GM12865 (cell line): ENCODE results near the gene DTNBP1.
A peak's percentile ranks its signal among the peaks of the same experiment; 100 is the strongest.

Experiments used
- DNase-seq: peaks from one replicate; pipeline ENCODE4 v3.0.0; 2010; ENCODE audit warnings: low read depth
- H3K4me3 ChIP-seq: 2 replicates; pipeline ENCODE4 v1.5.1; 2011; ENCODE audit warnings: mild to moderate bottlenecking, low read depth, low read length, control low read depth
- TF ChIP-seq, protein P1 (sequence below): IDR thresholded peaks from 2 replicates; pipeline ENCODE4 v1.5.1; 2011; ENCODE audit warnings: low read length, control low read depth, low read depth, inconsistent platforms; ENCODE audit not compliant: insufficient read depth; ENCODE audit errors: missing control alignments

DTNBP1 gene

DNA sequence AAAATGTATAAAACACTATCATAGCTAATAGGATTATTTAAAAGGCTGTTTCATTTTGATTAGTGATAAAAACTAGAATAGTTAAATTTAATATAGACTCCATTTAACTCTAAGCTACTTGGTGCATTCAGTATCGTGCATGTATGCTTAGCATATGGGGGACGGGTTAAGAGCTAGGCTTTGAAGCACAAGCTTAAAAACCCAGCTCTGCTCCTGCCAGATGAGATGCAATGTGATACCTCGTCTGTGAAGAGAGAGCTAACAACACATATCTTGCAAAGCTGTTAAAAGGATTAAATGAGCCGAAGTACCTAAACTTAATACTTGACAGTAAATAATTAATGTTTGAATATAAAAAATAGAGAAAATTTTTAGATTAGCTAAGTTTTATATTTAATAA, 42.2 kb downstream of the DTNBP1 start:
- DNase-seq = no peak
- no peak overlapping the region for H3K4me3 ChIP-seq
- TF ChIP-seq, protein P1, sequence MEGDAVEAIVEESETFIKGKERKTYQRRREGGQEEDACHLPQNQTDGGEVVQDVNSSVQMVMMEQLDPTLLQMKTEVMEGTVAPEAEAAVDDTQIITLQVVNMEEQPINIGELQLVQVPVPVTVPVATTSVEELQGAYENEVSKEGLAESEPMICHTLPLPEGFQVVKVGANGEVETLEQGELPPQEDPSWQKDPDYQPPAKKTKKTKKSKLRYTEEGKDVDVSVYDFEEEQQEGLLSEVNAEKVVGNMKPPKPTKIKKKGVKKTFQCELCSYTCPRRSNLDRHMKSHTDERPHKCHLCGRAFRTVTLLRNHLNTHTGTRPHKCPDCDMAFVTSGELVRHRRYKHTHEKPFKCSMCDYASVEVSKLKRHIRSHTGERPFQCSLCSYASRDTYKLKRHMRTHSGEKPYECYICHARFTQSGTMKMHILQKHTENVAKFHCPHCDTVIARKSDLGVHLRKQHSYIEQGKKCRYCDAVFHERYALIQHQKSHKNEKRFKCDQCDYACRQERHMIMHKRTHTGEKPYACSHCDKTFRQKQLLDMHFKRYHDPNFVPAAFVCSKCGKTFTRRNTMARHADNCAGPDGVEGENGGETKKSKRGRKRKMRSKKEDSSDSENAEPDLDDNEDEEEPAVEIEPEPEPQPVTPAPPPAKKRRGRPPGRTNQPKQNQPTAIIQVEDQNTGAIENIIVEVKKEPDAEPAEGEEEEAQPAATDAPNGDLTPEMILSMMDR = no peak

DNA sequence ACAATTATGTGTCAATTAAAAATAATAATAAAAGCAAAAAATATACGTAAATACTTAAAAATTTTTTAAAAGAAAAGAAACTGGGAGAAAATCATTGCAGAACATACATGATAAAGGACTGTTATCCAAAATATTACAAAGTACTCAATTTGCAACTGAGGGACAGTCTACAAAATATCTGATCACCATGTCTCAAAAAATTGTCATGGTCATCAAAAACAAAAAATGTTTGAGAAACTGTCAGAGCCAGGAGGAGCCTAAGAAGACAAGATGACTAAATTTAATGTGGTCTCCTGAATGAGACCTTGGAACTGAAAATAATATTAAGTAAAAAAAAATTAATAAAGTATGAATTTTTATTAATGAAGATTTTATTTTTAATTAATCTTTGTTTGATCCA, 43.5 kb downstream of the DTNBP1 start:
- no peak for DNase-seq
- H3K4me3 ChIP-seq = no peak overlapping the region
- TF ChIP-seq, protein P1 = no peak

DNA sequence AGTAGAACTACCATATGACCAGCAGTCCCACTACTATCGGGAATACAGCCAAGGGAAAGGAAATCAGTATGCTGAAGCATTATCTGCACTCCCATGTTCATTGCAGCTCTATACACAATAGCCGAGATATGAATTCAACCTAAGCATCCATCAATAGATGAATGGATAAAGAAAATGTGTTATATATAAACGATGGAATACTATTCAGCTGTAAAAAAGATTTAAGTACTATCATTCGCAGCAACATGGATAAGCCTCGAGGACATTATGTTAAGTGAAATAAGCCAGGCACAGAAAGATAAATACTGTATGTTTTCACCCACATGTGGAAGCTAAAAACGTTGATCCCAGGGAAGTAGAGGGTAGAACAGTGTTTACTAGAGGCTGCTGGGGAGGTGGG, 44.1 kb downstream of the DTNBP1 start:
- TF ChIP-seq, protein P1 = no peak
- no peak for DNase-seq
- H3K4me3 ChIP-seq = no peak overlapping the region

DNA sequence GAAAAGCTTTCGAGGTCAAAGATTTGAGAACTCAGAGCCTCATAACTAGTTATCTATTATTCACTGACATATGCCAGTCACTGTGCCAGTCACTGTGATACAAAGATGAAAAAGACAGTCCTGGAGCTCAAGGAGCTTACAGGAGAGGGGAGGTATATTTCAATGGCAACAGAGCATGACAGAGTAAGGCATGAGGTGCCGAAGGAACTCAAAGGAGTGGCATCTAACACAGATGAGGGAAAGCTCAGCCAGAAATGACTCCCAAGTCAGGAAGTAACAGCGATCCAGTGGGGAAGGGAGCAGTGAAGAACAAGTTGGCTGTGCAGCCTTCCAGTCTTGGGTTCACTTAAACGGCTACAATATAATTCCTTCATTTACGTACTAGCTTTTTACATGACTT, 46.6 kb downstream of the DTNBP1 start:
- no peak for DNase-seq
- TF ChIP-seq, protein P1 = no peak
- no peak overlapping the region for H3K4me3 ChIP-seq

DNA sequence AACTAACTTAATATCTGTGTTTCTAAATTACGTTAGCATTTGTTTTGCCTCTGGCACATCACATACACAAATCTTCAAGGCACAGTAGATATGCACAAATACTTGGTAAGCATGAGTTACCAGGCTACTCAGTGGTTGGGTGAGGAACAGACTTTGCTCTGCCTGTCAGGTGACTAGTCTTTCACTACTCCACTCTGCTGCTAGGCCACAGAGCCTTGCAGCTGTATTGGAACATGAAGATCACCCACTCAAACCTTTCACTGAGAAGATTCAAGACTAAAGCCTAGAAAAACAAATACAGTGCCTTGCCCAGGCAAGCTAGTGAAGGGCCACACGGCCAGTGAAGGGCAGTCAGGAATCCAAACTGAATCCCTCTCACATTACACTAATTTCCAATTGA, 47.0 kb downstream of the DTNBP1 start:
- no peak overlapping the region for H3K4me3 ChIP-seq
- DNase-seq = peak; percentile 13
- TF ChIP-seq, protein P1 = no peak

DNA sequence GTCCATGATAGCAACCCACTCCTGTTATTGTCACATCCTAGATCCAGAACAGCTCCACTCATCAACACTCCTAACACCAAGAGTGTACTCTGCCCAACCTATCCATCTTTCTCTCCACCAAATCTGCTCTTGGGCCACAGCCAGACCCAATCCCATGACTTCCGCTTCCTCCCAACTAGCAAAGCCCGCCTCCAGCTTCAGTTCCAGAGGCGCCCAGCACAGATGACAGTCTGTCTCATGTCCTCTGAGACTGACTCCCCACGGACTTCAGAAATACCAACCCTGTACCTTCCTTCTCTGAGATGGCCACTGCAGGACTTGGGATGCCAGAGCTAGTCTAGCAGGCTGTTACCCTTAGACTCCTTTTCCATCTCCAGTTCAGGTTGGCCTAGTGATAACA, 48.6 kb downstream of the DTNBP1 start:
- no peak for DNase-seq
- TF ChIP-seq, protein P1 = no peak
- no peak overlapping the region for H3K4me3 ChIP-seq

DNA sequence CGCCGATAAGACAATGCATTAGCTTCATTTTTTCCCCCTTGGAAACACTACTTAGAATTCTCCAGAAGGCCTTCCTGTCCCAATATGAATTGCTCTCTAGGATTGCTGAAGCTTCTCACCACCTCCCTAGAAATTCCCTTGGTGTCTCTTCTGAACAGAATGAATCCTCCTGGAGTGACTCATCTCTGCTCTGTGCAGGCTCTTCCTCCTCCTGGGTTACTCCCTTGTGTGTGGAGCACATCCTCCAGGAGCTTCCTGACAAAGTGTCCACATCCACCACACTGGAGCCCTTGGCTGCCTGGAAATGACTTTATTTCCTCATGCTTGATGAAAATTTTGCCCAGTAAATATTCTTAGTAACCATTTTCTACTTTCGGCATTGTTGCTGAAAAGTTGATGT, 54.4 kb downstream of the DTNBP1 start:
- DNase-seq = no peak

More for the DNA sequence above, 54.4 kb downstream of the DTNBP1 start:
- TF ChIP-seq, protein P1 = no peak
- H3K4me3 ChIP-seq = no peak overlapping the region
